Measurements from ENCODE around the gene CTSZ. TPM values are rescaled to one million over a fixed set of nuclear protein-coding genes. Genes with fewer than 3 reads are reported as not detected.

Gene CTSZ
- total RNA-seq, 2 experiments from 2014 or later: 14.7 to 17.7 TPM

- Mint-ChIP-seq H3K9me3 (no peaks in the 10 kb centered on the region), H3K27me3 (peaks cover 3% of the 10 kb centered on the region), H3K27ac (no peak overlapping the region), H3K36me3 (ENCODE audit: low read depth) (no peaks in the 10 kb centered on the region), H3K4me1 (ENCODE audit: low read depth) (no peaks in the 10 kb centered on the region), H3K4me3 (no peak overlapping the region)
- H3K9me3 ChIP-seq (ENCODE audit: control insufficient read depth in 1 of 2, insufficient read depth in 1 of 2, low read length in 2 of 2): no peaks in the 10 kb centered on the region
- ATAC-seq (ENCODE audit: poor library complexity): no peak
- H3K36me3 ChIP-seq (ENCODE audit: insufficient read depth, low read length): no peaks in the 10 kb centered on the region
- no peak overlapping the region for H3K4me3 ChIP-seq (ENCODE audit: low read length)
- POLR2A ChIA-PET: no interaction called here
- no peak for DNase-seq
- TF ChIP-seq CTCF (IDR thresholded peaks at IDR 0.05): no peak
- intact Hi-C loops (cut with DNase I, micrococcal nuclease): no loop called here
- peaks cover 0 to 5% of the 10 kb centered on the region in 2 experiments for H3K27me3 ChIP-seq (ENCODE audit: control insufficient read depth in 1 of 2, insufficient read depth in 2 of 2, low read length in 2 of 2)
- no peaks in the 10 kb centered on the region for H3K4me1 ChIP-seq (ENCODE audit: insufficient read depth, low read length)
- CTCF ChIA-PET: no interaction called here
- no peak overlapping the region for H3K27ac ChIP-seq (ENCODE audit: low read depth in 1 of 2, low read length in 2 of 2)
These were observed 61.0 kb downstream of the CTSZ start for GRCh38 chr20:58945965-58946631.

Other genes with a start within 250 kb of the CTSZ start
- gene GNAS-AS1, start 156.4 kb downstream of the CTSZ start, total RNA-seq: not detected
- 1,000 to 10,000 TPM; 1,245 to 1,317 TPM for gene GNAS, start 154.5 kb downstream of the CTSZ start, total RNA-seq
- gene NELFCD, start 26.0 kb downstream of the CTSZ start, total RNA-seq: 10 to 100 TPM; 95.7 to 97.0 TPM
- gene TUBB1, start 12.2 kb upstream of the CTSZ start, total RNA-seq: under 1 TPM; 0.11 to 0.17 TPM
- gene ATP5F1E, start 25.1 kb upstream of the CTSZ start, total RNA-seq: 10 to 100 TPM; 51.1 to 53.1 TPM
- gene PRELID3B, start 35.5 kb upstream of the CTSZ start, total RNA-seq: 10 to 100 TPM; 55.8 to 59.1 TPM
- gene ZNF831, start 156.6 kb upstream of the CTSZ start, total RNA-seq: 10 to 100 TPM; 24.9 to 25.9 TPM